K562 (cell line): ENCODE data around the gene EBF4. TPM values are rescaled to one million over a fixed set of nuclear protein-coding genes. Genes with fewer than 3 reads are reported as not detected.

Source experiments
- ADNP ChIP-seq: fragments of 200-800 bp; sonication (Bioruptor generic); IDR thresholded peaks from 2 replicates; pipeline ENCODE4 v1.6.1; 2016; ENCODE audit warnings: missing genetic modification characterization, missing compliant biosample characterization
- DACH1 ChIP-seq: fragments of 450-650 bp; IDR thresholded peaks from 2 replicates; pipeline ENCODE4 v1.6.1; 2018; ENCODE audit not compliant: partially characterized antibody
- ESRRB ChIP-seq: fragments of 250-450 bp; sonication (Bioruptor Pico); IDR thresholded peaks from 2 replicates; pipeline ENCODE4 v1.5.0; 2020; ENCODE audit warnings: mild to moderate bottlenecking, moderate library complexity, borderline replicate concordance
- GABPB1 ChIP-seq: sonication (generic); formaldehyde crosslinking; IDR thresholded peaks from 2 replicates; pipeline ENCODE4 v1.8.0; 2022; ENCODE audit warnings: mild to moderate bottlenecking, missing genetic modification reagents
- HES1 ChIP-seq: fragments of 450-650 bp; IDR thresholded peaks from 2 replicates; pipeline ENCODE4 v1.6.1; 2016; ENCODE audit warnings: low read depth, mild to moderate bottlenecking, moderate library complexity
- HNRNPLL ChIP-seq: fragments of 200-400 bp; formaldehyde crosslinking; IDR thresholded peaks from 2 replicates; pipeline ENCODE4 v1.6.1; 2017; ENCODE audit warnings: low read length, low read depth, mild to moderate bottlenecking; ENCODE audit not compliant: poor library complexity, severe bottlenecking
- PHF8 ChIP-seq: fragments of 200-600 bp; sonication (generic); IDR thresholded peaks from 2 replicates; pipeline ENCODE4 v1.6.1; 2012; ENCODE audit warnings: mixed run types, mild to moderate bottlenecking, inconsistent platforms, low read length, moderate library complexity, borderline replicate concordance
- PURB ChIP-seq: sonication (generic); formaldehyde crosslinking; IDR thresholded peaks from 2 replicates; pipeline ENCODE4 v1.9.0; 2021; ENCODE audit warnings: low read depth, mild to moderate bottlenecking, missing genetic modification reagents
- RFX7 ChIP-seq: fragments of 250-450 bp; sonication (Bioruptor Pico); IDR thresholded peaks from 2 replicates; pipeline ENCODE4 v1.5.1; 2021; ENCODE audit warnings: mild to moderate bottlenecking
- RNF2 ChIP-seq: sonication (generic); IDR thresholded peaks from 2 replicates; pipeline ENCODE4 v1.6.1; 2016
- SMAD3 ChIP-seq: fragments of 450-650 bp; formaldehyde crosslinking; conservative IDR thresholded peaks from 2 replicates; pipeline ENCODE4 v1.4.0; 2020; ENCODE audit warnings: mild to moderate bottlenecking
- SMARCB1 ChIP-seq: IDR thresholded peaks from 2 replicates; pipeline ENCODE4 v1.6.1; 2011; ENCODE audit warnings: improper control_type of control experiment, low read depth; ENCODE audit not compliant: insufficient read length
- SP1 ChIP-seq: sonication (generic); formaldehyde crosslinking; IDR thresholded peaks from 2 replicates; pipeline ENCODE4 v1.8.1; 2022; ENCODE audit warnings: mild to moderate bottlenecking, missing genetic modification reagents
- ZBTB1 ChIP-seq: sonication (generic); formaldehyde crosslinking; IDR thresholded peaks from 2 replicates; pipeline ENCODE4 v1.8.1; 2023; ENCODE audit warnings: missing genetic modification reagents, low read depth, mild to moderate bottlenecking, borderline replicate concordance
- ZBTB17 ChIP-seq: fragments of 450-650 bp; formaldehyde crosslinking; IDR thresholded peaks from 2 replicates; pipeline ENCODE4 v1.4.0; 2020; ENCODE audit warnings: mild to moderate bottlenecking
- ZNF140 ChIP-seq: fragments of 250-450 bp; sonication (Bioruptor Pico); IDR thresholded peaks from 2 replicates; pipeline ENCODE4 v1.8.0; 2021; ENCODE audit warnings: moderate library complexity, mild to moderate bottlenecking, inconsistent platforms
- ZNF316 ChIP-seq: fragments of 450-650 bp; IDR thresholded peaks from 2 replicates; pipeline ENCODE4 v1.6.1; 2016
- ZNF436 ChIP-seq: fragments of 250-450, 450-650 bp; sonication (Bioruptor Pico); formaldehyde crosslinking; IDR thresholded peaks from 2 replicates; pipeline ENCODE4 v1.7.0; 2020; ENCODE audit warnings: mild to moderate bottlenecking
- ZNF444 ChIP-seq: fragments of 250-450 bp; sonication (Bioruptor Pico); IDR thresholded peaks from 2 replicates; pipeline ENCODE4 v1.4.0; 2020; ENCODE audit warnings: mild to moderate bottlenecking, moderate library complexity
- polyA plus RNA-seq, 8 experiments: library from polyadenylated mRNA; depleted of rRNA in 4 of 8; stranded (reverse) in 5 of 8; unstranded in 3 of 8; fragments of >200 nt; fragmentation: Nextera tagmentation in 2 of 8; fragmentation: Illumina TruSeq in 1 of 8; extraction: Ambion mirVana in 2 of 8; extraction: Trizol in 1 of 8; gene quantifications; 2 replicates each; pipeline versions ENCODE4 v1.2.1 to v1.2.3, GENCODE V29; 2011 to 2014; ENCODE audit warnings: inconsistent platforms in 1 of 8, missing spikeins in 1 of 8
- total RNA-seq, 7 experiments: library from RNA; depleted of rRNA in 6 of 7; stranded (reverse); fragments of >200 nt in 6 of 7; fragmentation: Illumina TruSeq in 2 of 7; extraction: Trizol in 2 of 7; gene quantifications; 2 replicates each; pipeline versions ENCODE4 v1.2.1 to v1.2.3, GENCODE V29; 2011 to 2021; ENCODE audit warnings: low replicate concordance in 1 of 7
- TF ChIP-seq, protein P1 (sequence below): fragments of 450-650 bp; IDR thresholded peaks from 2 replicates; pipeline ENCODE4 v1.7.1; 2018; ENCODE audit warnings: mild to moderate bottlenecking, low read depth; ENCODE audit not compliant: partially characterized antibody
- TF ChIP-seq, protein P2 (sequence below), 2 experiments: fragments of 450-650 bp; IDR thresholded peaks; 2 replicates each; pipeline ENCODE4 v1.6.1; 2018; ENCODE audit warnings: mild to moderate bottlenecking in 2 of 2, low read depth in 1 of 2; ENCODE audit not compliant: partially characterized antibody in 2 of 2

EBF4 gene
- total and polyA plus RNA-seq, 9 of the 15 experiments (the other 6 are each of a cell fraction or from before 2014, with no cell fraction given) = 0.09 TPM; not detected in 8

GRCh38 chr20:2752567-2753460 is 60.2 kb downstream of the EBF4 start (continued):
- no peak for TF ChIP-seq PURB (CRISPR knock-in tag)
- no peak for TF ChIP-seq ZNF436 (CRISPR knock-in tag)
- TF ChIP-seq RNF2 = no peak
- TF ChIP-seq ZNF316 = no peak
- peak; percentile 30; the same call in 1 of the 2 replicates for TF ChIP-seq SP1 (CRISPR knock-in tag)
- TF ChIP-seq SMARCB1 = no peak
- no peak for TF ChIP-seq ESRRB (CRISPR knock-in tag)
- TF ChIP-seq RFX7 (CRISPR knock-in tag) = no peak
- no peak for TF ChIP-seq SMAD3 (CRISPR knock-in tag)
- no peak for TF ChIP-seq ZBTB1
- no peak for TF ChIP-seq DACH1
- TF ChIP-seq ZNF444 (CRISPR knock-in tag) = no peak
- TF ChIP-seq, protein P1, sequence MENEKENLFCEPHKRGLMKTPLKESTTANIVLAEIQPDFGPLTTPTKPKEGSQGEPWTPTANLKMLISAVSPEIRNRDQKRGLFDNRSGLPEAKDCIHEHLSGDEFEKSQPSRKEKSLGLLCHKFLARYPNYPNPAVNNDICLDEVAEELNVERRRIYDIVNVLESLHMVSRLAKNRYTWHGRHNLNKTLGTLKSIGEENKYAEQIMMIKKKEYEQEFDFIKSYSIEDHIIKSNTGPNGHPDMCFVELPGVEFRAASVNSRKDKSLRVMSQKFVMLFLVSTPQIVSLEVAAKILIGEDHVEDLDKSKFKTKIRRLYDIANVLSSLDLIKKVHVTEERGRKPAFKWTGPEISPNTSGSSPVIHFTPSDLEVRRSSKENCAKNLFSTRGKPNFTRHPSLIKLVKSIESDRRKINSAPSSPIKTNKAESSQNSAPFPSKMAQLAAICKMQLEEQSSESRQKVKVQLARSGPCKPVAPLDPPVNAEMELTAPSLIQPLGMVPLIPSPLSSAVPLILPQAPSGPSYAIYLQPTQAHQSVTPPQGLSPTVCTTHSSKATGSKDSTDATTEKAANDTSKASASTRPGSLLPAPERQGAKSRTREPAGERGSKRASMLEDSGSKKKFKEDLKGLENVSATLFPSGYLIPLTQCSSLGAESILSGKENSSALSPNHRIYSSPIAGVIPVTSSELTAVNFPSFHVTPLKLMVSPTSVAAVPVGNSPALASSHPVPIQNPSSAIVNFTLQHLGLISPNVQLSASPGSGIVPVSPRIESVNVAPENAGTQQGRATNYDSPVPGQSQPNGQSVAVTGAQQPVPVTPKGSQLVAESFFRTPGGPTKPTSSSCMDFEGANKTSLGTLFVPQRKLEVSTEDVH = no peak
- TF ChIP-seq ZNF140 (CRISPR knock-in tag) = no peak
- TF ChIP-seq PHF8 = peak; percentile 8; the same call in 1 of the 2 replicates
- TF ChIP-seq HNRNPLL = no peak
- no peak for TF ChIP-seq ZBTB17
- no peak for TF ChIP-seq GABPB1 (CRISPR knock-in tag)
- no peak for TF ChIP-seq ADNP (tag)
- no peak for TF ChIP-seq HES1
- TF ChIP-seq, protein P2, sequence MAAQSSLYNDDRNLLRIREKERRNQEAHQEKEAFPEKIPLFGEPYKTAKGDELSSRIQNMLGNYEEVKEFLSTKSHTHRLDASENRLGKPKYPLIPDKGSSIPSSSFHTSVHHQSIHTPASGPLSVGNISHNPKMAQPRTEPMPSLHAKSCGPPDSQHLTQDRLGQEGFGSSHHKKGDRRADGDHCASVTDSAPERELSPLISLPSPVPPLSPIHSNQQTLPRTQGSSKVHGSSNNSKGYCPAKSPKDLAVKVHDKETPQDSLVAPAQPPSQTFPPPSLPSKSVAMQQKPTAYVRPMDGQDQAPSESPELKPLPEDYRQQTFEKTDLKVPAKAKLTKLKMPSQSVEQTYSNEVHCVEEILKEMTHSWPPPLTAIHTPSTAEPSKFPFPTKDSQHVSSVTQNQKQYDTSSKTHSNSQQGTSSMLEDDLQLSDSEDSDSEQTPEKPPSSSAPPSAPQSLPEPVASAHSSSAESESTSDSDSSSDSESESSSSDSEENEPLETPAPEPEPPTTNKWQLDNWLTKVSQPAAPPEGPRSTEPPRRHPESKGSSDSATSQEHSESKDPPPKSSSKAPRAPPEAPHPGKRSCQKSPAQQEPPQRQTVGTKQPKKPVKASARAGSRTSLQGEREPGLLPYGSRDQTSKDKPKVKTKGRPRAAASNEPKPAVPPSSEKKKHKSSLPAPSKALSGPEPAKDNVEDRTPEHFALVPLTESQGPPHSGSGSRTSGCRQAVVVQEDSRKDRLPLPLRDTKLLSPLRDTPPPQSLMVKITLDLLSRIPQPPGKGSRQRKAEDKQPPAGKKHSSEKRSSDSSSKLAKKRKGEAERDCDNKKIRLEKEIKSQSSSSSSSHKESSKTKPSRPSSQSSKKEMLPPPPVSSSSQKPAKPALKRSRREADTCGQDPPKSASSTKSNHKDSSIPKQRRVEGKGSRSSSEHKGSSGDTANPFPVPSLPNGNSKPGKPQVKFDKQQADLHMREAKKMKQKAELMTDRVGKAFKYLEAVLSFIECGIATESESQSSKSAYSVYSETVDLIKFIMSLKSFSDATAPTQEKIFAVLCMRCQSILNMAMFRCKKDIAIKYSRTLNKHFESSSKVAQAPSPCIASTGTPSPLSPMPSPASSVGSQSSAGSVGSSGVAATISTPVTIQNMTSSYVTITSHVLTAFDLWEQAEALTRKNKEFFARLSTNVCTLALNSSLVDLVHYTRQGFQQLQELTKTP (IDR thresholded peaks at IDR 0.05; ENCODE audit: low read depth in 1 of 2, partially characterized antibody in 2 of 2) = no peak
